NCI-H2196 treated with DMSO at 0.1 percent for 48 hours (cell line): ENCODE measurements around the gene PPP3CB.

Experiments
- DNase-seq: peaks from one replicate; lab custom pipeline; 2025; ENCODE audit not compliant: unreplicated experiment; lab: John Stamatoyannopoulos, UW

Gene PPP3CB

GRCh38 chr10:73495884-73496674 lies at the start of gene PPP3CB:
Gene PPP3CB (minus strand): TSS chr10:73496024. CDS start chr10:73495889, 135 bp downstream.
- peak; percentile 60 for DNase-seq

- no peak for DNase-seq
Observed at GRCh38 chr10:73545357-73545756, 49.5 kb upstream of the PPP3CB start.

- DNase-seq: no peak
Observed at GRCh38 chr10:73537709-73538108, 41.9 kb upstream of the PPP3CB start.

GRCh38 chr10:73537288-73537687 lies 41.5 kb upstream of the PPP3CB start:
- DNase-seq: no peak

- DNase-seq: no peak
Observed at GRCh38 chr10:73534857-73535256, 39.0 kb upstream of the PPP3CB start.

GRCh38 chr10:73529089-73529832 lies 33.4 kb upstream of the PPP3CB start:
- DNase-seq: peak; percentile 56

GRCh38 chr10:73522263-73522662 lies 26.4 kb upstream of the PPP3CB start:
- DNase-seq: no peak

GRCh38 chr10:73519336-73519735 lies 23.5 kb upstream of the PPP3CB start:
- no peak for DNase-seq

- DNase-seq: no peak
Observed at GRCh38 chr10:73517166-73517888, 21.5 kb upstream of the PPP3CB start.

- no peak for DNase-seq
Observed at GRCh38 chr10:73512207-73512743, 16.5 kb upstream of the PPP3CB start.

- DNase-seq: no peak
Observed at GRCh38 chr10:73509695-73510094, 13.9 kb upstream of the PPP3CB start.

GRCh38 chr10:73506491-73506890 lies 10.7 kb upstream of the PPP3CB start:
- no peak for DNase-seq

- no peak for DNase-seq
Observed at GRCh38 chr10:73506074-73506473, 10.2 kb upstream of the PPP3CB start.

GRCh38 chr10:73503037-73503436 lies 7.2 kb upstream of the PPP3CB start:
- no peak for DNase-seq

GRCh38 chr10:73501651-73502050 lies 5.8 kb upstream of the PPP3CB start:
- DNase-seq: no peak

GRCh38 chr10:73497623-73498022 lies 1.8 kb upstream of the PPP3CB start:
- DNase-seq: no peak

- peak; percentile 60 for DNase-seq
Observed at GRCh38 chr10:73495226-73495883, 469 bp downstream of the PPP3CB start.

GRCh38 chr10:73494877-73495225 lies 973 bp downstream of the PPP3CB start:
- no peak for DNase-seq

- DNase-seq: no peak
Observed at GRCh38 chr10:73494213-73494612, 1.6 kb downstream of the PPP3CB start.

GRCh38 chr10:73493781-73494180 lies 2.0 kb downstream of the PPP3CB start:
- DNase-seq: no peak

- DNase-seq: no peak
Observed at GRCh38 chr10:73486601-73487000, 9.2 kb downstream of the PPP3CB start.
